ENCODE measurements around the gene RBFOX1.
"Not testable (repeated sequence)": the region's sequence is repeated elsewhere in the genome, so short reads cannot be mapped to it uniquely, and the experiment has no call there.

Gene RBFOX1

DNA sequence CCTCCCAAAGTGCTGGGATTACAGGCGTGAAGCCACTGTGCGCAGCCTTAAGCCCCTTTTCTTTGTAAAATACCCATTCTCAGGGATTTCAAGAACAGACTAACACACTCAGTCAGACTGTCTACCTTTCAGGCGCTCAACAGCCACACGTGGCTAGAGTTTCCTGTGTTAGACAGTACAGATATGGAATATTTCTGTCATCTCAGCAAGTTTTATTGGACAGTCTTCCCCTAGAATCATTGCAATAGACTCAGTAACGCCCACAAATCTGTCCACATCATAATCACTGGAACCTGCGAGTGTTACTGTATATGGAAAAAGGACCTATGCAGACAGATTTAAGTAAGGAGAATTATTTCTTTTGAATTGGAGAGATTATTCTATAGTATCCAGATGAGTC, 160.5 kb downstream of the RBFOX1 start:
- Histone ChIP-seq H3K4me3 (no peak overlapping the region), H3K27ac (no peak overlapping the region), H3K9me3 (ENCODE audit: low read depth, low read length) (no peaks in the 10 kb centered on the region), H3K9ac (ENCODE audit: insufficient read length) (no peak overlapping the region), H3K36me3 (ENCODE audit: insufficient read depth, low read length) (no peaks in the 10 kb centered on the region)
- DNase-seq (ENCODE audit: low read depth, low spot score) = no peak
- no peak for TF ChIP-seq POLR2AphosphoS5 (IDR thresholded peaks at IDR 0.05; ENCODE audit: borderline replicate concordance, low read depth, low read length)
- no peak for TF ChIP-seq EZH2 (IDR thresholded peaks at IDR 0.05)
- no peak for TF ChIP-seq FOXP2 (optimal IDR thresholded peaks at IDR 0.05; ENCODE audit: control extremely low read depth, extremely low read length, insufficient read depth)

- H3K4me3 ChIP-seq = no peak overlapping the region
- no peak overlapping the region for H3K27ac ChIP-seq
- no peak for DNase-seq (ENCODE audit: low read depth, low spot score)
- no peaks in the 10 kb centered on the region for H3K9me3 ChIP-seq (ENCODE audit: low read depth, low read length)
- no peak overlapping the region for H3K9ac ChIP-seq (ENCODE audit: insufficient read length)
- TF ChIP-seq FOXP2 (optimal IDR thresholded peaks at IDR 0.05; ENCODE audit: control extremely low read depth, extremely low read length, insufficient read depth) = no peak
- TF ChIP-seq POLR2AphosphoS5 (IDR thresholded peaks at IDR 0.05; ENCODE audit: borderline replicate concordance, low read depth, low read length) = no peak
- no peak for TF ChIP-seq EZH2 (IDR thresholded peaks at IDR 0.05)
- no peaks in the 10 kb centered on the region for H3K36me3 ChIP-seq (ENCODE audit: insufficient read depth, low read length)
Observed at GRCh38 chr16:7497691-7498090, 165.0 kb downstream of the RBFOX1 start.

GRCh38 chr16:7501868-7502267, 169.2 kb downstream of the RBFOX1 start:
- TF ChIP-seq POLR2AphosphoS5 (IDR thresholded peaks at IDR 0.05; ENCODE audit: borderline replicate concordance, low read depth, low read length) (no peak), FOXP2 (optimal IDR thresholded peaks at IDR 0.05; ENCODE audit: control extremely low read depth, extremely low read length, insufficient read depth) (no peak), EZH2 (IDR thresholded peaks at IDR 0.05) (no peak)
- Histone ChIP-seq H3K27ac (no peak overlapping the region), H3K4me3 (no peak overlapping the region), H3K9me3 (ENCODE audit: low read depth, low read length) (no peaks in the 10 kb centered on the region), H3K9ac (ENCODE audit: insufficient read length) (no peak overlapping the region), H3K36me3 (ENCODE audit: insufficient read depth, low read length) (no peaks in the 10 kb centered on the region)
- DNase-seq (ENCODE audit: low read depth, low spot score) = no peak

DNA sequence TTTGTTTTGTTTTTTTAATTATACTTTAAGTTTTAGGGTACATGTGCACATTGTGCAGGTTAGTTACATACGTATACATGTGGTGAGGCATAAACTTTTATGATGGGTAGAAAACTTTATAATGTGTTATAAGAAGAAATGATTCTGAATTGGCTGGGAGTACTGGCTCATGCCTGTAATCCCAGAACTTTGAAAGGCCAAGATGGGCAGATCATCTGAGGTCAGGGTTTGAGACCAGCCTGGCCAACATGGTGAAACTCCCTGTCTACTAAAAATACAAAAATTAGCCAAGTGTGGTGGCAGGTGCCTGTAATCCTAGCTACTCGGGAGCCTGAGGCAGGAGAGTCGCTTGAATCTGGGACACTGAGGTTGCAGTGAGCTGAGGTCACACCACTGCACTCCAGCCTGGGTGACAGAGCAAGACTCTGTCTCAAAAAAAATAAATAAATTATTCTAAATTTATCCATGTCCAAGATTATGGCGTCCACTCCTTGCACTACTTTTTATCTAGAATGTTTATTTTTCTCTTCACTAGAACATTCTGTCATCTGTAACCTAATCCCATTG, 170.0 kb downstream of the RBFOX1 start:
- DNase-seq (ENCODE audit: low read depth, low spot score); H3K9ac ChIP-seq (ENCODE audit: insufficient read length); H3K36me3 ChIP-seq (ENCODE audit: insufficient read depth, low read length); H3K4me3 ChIP-seq; H3K27ac ChIP-seq; H3K9me3 ChIP-seq (ENCODE audit: low read depth, low read length): not testable (repeated sequence)

GRCh38 chr16:7503666-7504065, 171.0 kb downstream of the RBFOX1 start:
- Histone ChIP-seq H3K36me3 (ENCODE audit: insufficient read depth, low read length) (no peaks in the 10 kb centered on the region), H3K4me3 (no peak overlapping the region), H3K9ac (ENCODE audit: insufficient read length) (no peak overlapping the region), H3K9me3 (ENCODE audit: low read depth, low read length) (no peaks in the 10 kb centered on the region), H3K27ac (no peak overlapping the region)
- DNase-seq (ENCODE audit: low read depth, low spot score) = no peak
- no peak for TF ChIP-seq POLR2AphosphoS5 (IDR thresholded peaks at IDR 0.05; ENCODE audit: borderline replicate concordance, low read depth, low read length)
- no peak for TF ChIP-seq EZH2 (IDR thresholded peaks at IDR 0.05)
- no peak for TF ChIP-seq FOXP2 (optimal IDR thresholded peaks at IDR 0.05; ENCODE audit: control extremely low read depth, extremely low read length, insufficient read depth)

DNA sequence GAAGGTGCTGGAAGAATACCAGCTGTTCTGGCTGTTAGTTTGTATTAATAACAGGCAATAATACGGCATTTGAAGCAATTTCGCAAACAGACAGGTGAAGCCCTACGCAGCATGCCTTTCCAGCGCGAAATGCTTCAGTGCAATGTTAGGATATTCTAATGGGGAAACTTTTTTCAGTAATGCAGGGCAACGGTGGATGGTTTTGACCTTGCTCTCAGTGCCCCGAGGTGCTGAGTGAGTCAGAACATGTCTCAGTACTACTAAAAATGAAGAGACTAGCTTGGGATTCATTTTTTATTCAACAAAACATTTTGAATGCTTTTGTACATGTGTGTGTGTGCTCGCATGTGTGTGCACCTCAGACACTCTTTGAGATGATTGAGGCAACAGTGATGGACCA, 172.2 kb downstream of the RBFOX1 start:
- H3K36me3 ChIP-seq (ENCODE audit: insufficient read depth, low read length) = no peaks in the 10 kb centered on the region
- no peaks in the 10 kb centered on the region for H3K9me3 ChIP-seq (ENCODE audit: low read depth, low read length)
- no peak overlapping the region for H3K9ac ChIP-seq (ENCODE audit: insufficient read length)
- no peak overlapping the region for H3K4me3 ChIP-seq
- TF ChIP-seq EZH2 (IDR thresholded peaks at IDR 0.05) (no peak), FOXP2 (optimal IDR thresholded peaks at IDR 0.05; ENCODE audit: control extremely low read depth, extremely low read length, insufficient read depth) (no peak), POLR2AphosphoS5 (IDR thresholded peaks at IDR 0.05; ENCODE audit: borderline replicate concordance, low read depth, low read length) (no peak)
- DNase-seq (ENCODE audit: low read depth, low spot score) = no peak
- no peak overlapping the region for H3K27ac ChIP-seq

DNA sequence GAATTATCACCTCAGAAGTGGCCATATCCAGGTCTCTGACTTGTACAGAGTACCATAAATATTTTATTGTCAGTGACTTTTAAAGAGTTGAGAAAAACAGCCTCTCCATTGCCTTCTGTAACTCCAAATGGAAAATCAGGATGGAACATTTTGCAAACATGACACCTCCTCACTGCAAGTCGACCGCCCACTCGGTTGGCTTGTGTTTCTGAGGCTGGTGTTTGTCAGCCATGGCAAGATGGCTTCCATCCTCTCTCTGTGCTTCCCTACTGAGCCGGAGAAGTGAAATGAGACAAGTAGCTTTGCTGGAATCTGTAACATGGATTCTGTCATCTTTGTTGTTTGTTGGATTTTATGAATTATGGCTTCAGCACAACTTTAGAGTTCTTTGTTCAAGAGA, 172.8 kb downstream of the RBFOX1 start:
- no peak overlapping the region for H3K9ac ChIP-seq (ENCODE audit: insufficient read length)
- no peak overlapping the region for H3K4me3 ChIP-seq
- no peak overlapping the region for H3K27ac ChIP-seq
- no peaks in the 10 kb centered on the region for H3K9me3 ChIP-seq (ENCODE audit: low read depth, low read length)
- TF ChIP-seq EZH2 (IDR thresholded peaks at IDR 0.05) (no peak), POLR2AphosphoS5 (IDR thresholded peaks at IDR 0.05; ENCODE audit: borderline replicate concordance, low read depth, low read length) (no peak), FOXP2 (optimal IDR thresholded peaks at IDR 0.05; ENCODE audit: control extremely low read depth, extremely low read length, insufficient read depth) (no peak)
- no peaks in the 10 kb centered on the region for H3K36me3 ChIP-seq (ENCODE audit: insufficient read depth, low read length)
- no peak for DNase-seq (ENCODE audit: low read depth, low spot score)

- no peaks in the 10 kb centered on the region for H3K9me3 ChIP-seq (ENCODE audit: low read depth, low read length)
- no peak overlapping the region for H3K4me3 ChIP-seq
- DNase-seq (ENCODE audit: low read depth, low spot score) = no peak
- H3K9ac ChIP-seq (ENCODE audit: insufficient read length) = no peak overlapping the region
- TF ChIP-seq FOXP2 (optimal IDR thresholded peaks at IDR 0.05; ENCODE audit: control extremely low read depth, extremely low read length, insufficient read depth) (no peak), EZH2 (IDR thresholded peaks at IDR 0.05) (no peak), POLR2AphosphoS5 (IDR thresholded peaks at IDR 0.05; ENCODE audit: borderline replicate concordance, low read depth, low read length) (no peak)
- H3K36me3 ChIP-seq (ENCODE audit: insufficient read depth, low read length) = no peaks in the 10 kb centered on the region
- no peak overlapping the region for H3K27ac ChIP-seq
Observed at GRCh38 chr16:7506363-7506762, 173.7 kb downstream of the RBFOX1 start.

GRCh38 chr16:7508656-7509055, 176.0 kb downstream of the RBFOX1 start:
- Histone ChIP-seq H3K9ac (ENCODE audit: insufficient read length) (no peak overlapping the region), H3K36me3 (ENCODE audit: insufficient read depth, low read length) (no peaks in the 10 kb centered on the region), H3K9me3 (ENCODE audit: low read depth, low read length) (no peaks in the 10 kb centered on the region), H3K4me3 (no peak overlapping the region), H3K27ac (no peak overlapping the region)
- no peak for DNase-seq (ENCODE audit: low read depth, low spot score)
- no peak for TF ChIP-seq FOXP2 (optimal IDR thresholded peaks at IDR 0.05; ENCODE audit: control extremely low read depth, extremely low read length, insufficient read depth)
- TF ChIP-seq POLR2AphosphoS5 (IDR thresholded peaks at IDR 0.05; ENCODE audit: borderline replicate concordance, low read depth, low read length) = no peak
- no peak for TF ChIP-seq EZH2 (IDR thresholded peaks at IDR 0.05)
